ENCODE data around the gene ACTL7B.

GRCh38 chr9:108834959-108835665 lies 20.7 kb downstream of the ACTL7B start:
- TF ChIP-seq CTCF (IDR thresholded peaks at IDR 0.05) (no peak), POLR2A (IDR thresholded peaks at IDR 0.05) (no peak), EP300 (IDR thresholded peaks at IDR 0.05) (no peak), POLR2AphosphoS5 (IDR thresholded peaks at IDR 0.05) (no peak)

All from suprapubic skin (tissue), 4 donors.